Retinal pigment epithelial cell (primary cell): ENCODE results near the gene MRPL39.

Experiments used
- DNase-seq: peaks from one replicate; pipeline ENCODE4 v3.0.0-alpha.2; 2010; ENCODE audit warnings: low read depth
- H3K4me3 ChIP-seq: 2 replicates; pipeline ENCODE4 v1.5.1; 2011; ENCODE audit warnings: mild to moderate bottlenecking, low read length, control low read depth, moderate library complexity
- CTCF ChIP-seq: conservative IDR thresholded peaks from 2 replicates; pipeline ENCODE4 v1.5.1; 2011; ENCODE audit warnings: low read depth, low read length, control low read depth, inconsistent platforms

Gene MRPL39

DNA sequence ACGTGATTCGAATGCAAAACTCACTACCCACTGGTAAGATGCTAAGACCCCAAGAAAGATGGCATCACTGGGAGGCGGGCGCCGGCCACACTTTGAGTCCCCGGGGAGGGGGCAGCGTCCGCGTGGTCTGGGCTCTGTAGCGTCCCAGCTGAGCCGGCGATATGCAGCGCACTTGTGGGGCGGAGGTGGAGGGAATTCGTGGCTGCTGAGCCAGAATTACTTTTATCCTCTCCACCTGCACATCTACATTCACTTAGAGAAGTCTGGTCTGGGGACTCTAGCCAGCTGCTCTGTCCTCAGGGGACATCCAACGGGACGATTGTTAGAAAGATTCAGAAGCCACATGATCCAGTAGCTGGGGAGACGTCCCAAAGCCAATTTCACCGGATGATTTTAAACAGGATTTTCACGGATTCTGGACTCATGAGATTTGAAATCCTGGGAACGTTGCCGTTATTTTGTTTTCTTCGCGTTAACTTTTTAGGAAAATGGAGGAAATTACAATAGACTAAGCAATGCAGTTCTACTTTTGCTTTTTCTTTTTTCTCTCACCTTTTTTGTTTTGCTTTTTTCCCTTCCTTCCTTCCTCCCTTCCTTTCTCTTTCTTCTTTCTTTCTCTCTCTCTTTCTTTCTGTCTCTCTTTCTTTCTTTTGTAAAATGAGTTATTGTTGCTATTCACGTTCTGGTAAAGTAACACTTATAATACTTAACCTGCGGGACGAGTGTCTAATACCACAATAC lies 33.1 kb upstream of the MRPL39 start:
- peak overlapping the region; percentile 71 for H3K4me3 ChIP-seq
- no peak for TF ChIP-seq CTCF
- no peak for DNase-seq

- DNase-seq, result no peak
- H3K4me3 ChIP-seq, result peak overlapping the region; percentile 71
- TF ChIP-seq CTCF, result peak; percentile 35
Measured at GRCh38 chr21:25639551-25640201, 32.4 kb upstream of the MRPL39 start.

DNA sequence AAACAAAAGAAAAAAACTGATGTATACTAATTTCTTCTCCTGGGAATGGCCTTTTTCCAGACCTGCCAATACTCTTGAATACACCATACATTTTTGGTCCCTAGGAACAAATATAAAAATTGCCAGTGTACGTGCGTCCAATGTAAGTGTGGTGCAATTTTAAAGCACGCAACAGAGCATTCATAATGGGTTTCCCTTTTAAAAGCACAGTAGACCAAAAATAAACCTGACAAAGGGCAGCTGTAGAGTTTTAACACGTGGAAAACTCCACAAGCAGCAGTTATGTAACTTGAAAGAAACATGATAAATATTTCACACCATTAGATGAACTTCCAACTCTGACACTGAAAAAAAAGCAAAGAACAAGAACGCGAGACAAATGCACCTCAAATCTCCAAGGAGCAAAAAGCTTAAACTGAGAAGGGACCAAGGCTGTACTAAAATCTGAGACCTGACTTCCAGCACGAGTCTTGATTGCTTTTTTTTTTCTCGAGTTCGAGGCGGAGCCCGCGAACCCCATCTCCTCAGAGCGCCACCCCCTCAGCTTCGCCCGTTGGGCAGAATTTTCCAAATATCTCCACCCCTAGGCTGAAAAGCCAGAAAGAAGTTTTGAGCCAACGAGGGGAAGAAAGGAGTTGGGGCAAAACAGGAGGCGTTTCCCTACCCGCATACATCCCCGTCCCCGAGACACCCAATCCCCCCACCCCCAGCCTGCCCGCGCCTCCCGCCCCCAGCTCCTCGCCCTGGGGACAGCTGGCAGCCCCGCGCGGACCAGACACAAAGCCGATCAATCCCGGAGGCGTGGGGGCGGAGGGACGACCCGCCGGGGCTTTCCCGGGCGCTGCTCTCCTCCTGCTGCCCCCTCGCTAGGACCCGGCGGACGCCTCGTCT lies 31.6 kb upstream of the MRPL39 start, which contains the start of gene JAM2:
Gene JAM2 (plus strand): TSS at position 599 of the 891 bp plus-strand sequence. CDS start 564 bp downstream, outside the sequence.
- no peak for DNase-seq
- TF ChIP-seq CTCF, result no peak
- peak within 1 kb of the TSS; percentile 71 for H3K4me3 ChIP-seq

DNA sequence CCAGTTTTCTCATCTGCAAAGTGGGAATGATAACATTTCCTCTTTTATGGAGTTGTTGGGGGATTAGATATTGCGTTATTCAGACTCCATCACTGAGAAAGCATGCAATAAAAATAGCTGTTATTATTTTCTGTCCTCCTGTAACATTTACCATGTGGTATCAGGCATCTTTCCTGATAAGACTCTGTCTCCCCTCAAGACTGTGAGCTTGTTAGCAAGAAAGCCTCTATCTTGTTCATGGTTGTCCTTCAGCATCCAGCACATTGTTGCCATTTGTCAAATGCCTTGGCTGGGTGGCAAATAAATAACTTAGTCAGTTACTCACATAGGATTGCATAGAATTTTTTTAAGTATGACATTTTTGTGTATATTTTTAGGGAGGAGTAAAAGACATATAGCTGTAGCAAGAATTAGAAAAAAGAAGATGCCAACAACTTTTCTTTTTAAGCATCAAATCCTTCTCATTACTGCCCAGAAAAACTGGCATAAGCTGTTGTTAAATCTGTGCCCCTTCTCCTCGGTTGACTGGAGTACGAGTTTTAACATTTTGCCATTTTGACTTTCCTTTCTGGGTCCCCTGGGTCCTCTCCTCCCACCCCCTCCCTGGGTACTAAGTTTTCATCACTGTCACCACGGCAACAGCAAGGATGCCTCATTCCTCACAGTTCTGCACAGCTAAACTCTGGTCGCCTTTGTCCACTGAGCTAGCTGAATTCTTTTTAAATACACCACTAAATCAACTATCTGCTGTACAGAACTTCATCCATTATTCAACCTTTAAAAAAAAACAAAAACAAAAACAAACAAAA lies 30.8 kb upstream of the MRPL39 start:
- TF ChIP-seq CTCF, result no peak
- H3K4me3 ChIP-seq, result no peak overlapping the region
- DNase-seq, result no peak

- DNase-seq, result no peak
- no peak for TF ChIP-seq CTCF
- no peak overlapping the region for H3K4me3 ChIP-seq
Measured at GRCh38 chr21:25636727-25637126, 29.4 kb upstream of the MRPL39 start.

DNA sequence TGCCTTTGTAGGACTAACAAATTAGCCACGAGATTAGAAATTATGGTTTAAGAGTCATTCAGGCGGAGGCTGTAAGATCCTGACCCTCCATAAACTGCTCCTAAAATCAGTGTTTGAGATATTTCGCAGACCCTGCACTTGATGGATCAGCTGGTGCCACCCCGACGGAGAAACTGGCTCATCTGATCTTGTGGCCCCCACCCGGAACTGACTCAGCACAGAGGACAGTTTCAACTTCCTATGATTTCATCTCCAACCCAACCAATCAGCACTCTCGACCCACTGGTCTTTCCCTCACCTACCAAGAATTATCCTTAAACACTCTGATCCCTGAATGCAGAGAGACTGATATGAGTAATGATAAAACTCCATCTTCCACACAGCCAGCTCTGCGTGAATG lies 28.0 kb upstream of the MRPL39 start:
- no peak overlapping the region for H3K4me3 ChIP-seq
- DNase-seq, result no peak
- no peak for TF ChIP-seq CTCF
